Measurements from ENCODE around the gene SORT1. TPM values are rescaled to one million over a fixed set of nuclear protein-coding genes. Genes with fewer than 3 reads are reported as not detected.
"Not testable (repeated sequence)": the region's sequence is repeated elsewhere in the genome, so short reads cannot be mapped to it uniquely, and the experiment has no call there.

Gene SORT1
- 67.0 TPM for polyA plus RNA-seq (2013, experiment 1 of 2; ENCODE audit: insufficient read length)
- 81.2 TPM for polyA plus RNA-seq (2013, experiment 2 of 2; ENCODE audit: insufficient read length)

DNA sequence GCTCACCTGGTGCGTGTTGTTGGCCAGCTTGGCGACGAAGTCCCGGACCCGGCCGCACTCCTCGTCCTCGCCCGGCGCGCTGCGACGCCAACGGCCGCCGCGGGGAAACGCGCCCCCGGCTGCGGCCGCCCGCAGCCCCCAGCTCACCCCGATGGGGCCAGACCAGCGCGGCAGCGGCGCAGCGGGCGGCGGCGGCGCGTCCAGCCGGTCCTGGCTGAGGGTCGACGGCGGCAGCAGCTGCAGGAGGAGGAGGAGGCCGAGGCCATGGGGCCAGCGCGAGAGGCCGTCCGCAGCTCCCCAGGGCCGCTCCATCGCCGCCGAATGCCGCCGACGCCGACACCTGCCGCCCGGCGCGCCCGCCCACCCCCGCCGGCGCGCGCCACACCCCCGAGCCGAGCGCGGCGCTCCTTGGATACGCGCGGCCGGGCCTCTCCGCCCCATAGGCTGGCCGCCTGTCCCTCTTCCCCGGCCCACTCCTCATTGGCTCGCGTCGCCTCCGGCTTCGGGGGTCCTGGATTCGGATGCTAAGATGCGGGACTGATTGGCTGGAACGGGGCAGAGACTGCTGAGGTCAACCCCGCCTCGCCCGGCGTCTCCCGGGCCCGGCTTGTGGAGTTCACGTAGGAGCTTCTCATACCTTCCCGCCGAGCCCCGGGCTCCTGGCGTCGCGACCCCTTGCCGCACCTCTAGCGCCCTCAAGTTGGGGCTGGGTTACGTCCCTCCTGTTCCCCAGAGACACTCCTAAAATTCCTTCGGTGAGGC is at the start of gene SORT1:
SORT1 (minus strand) TSS at position 338 of the 762 bp plus-strand sequence; CDS start at position 312, 26 bp downstream.
- DNase-seq, result peak; percentile 94

GRCh38 chr1:109445949-109446695 is 48.4 kb upstream of the SORT1 start:
- DNase-seq, result not testable (repeated sequence)

DNA sequence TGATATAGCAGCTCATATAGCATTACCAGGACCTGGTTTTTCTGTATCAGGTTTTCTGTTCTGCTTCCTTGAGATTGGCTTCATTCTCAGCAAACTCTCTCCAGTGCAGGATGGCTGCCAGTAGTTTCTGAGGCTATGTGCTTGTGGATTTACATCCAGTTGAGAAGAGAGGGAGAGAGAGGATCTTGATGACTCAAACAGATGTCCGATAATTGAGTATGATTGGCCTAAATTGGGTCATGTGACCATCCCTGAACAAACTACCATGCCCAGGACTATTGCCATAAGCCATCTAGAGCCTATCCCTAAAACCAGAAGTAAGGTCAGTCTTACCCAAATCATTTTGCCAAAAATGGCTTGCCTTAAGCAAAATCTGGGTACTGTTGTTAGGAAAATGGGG is 46.6 kb upstream of the SORT1 start:
- DNase-seq, result no peak

- no peak for DNase-seq
Observed at GRCh38 chr1:109443476-109443875, 45.8 kb upstream of the SORT1 start.

- DNase-seq, result no peak
Observed at GRCh38 chr1:109441069-109441468, 43.4 kb upstream of the SORT1 start.

GRCh38 chr1:109438798-109439297 is 41.1 kb upstream of the SORT1 start:
- DNase-seq, result peak; percentile 93

- no peak for DNase-seq
Observed at GRCh38 chr1:109434484-109434883, 36.8 kb upstream of the SORT1 start.

DNA sequence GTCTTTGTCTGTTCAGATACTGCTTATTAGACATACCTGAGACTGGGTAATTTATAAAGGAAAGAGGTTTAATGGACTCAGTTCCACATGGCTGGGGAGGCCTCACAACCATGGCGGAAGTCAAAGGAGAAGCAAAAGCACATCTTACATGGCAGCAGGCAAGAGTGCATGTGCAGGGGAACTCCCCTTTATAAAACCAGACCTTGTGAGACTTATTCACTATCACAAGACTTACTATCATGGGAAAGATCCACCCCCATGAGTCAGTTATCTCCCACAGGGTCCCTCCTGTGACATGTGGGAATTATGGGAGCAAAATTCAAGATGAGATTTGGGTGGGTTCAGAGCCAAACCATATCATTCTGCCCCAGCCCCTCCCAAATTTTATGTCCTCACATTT is 35.6 kb upstream of the SORT1 start:
- DNase-seq, result no peak

DNA sequence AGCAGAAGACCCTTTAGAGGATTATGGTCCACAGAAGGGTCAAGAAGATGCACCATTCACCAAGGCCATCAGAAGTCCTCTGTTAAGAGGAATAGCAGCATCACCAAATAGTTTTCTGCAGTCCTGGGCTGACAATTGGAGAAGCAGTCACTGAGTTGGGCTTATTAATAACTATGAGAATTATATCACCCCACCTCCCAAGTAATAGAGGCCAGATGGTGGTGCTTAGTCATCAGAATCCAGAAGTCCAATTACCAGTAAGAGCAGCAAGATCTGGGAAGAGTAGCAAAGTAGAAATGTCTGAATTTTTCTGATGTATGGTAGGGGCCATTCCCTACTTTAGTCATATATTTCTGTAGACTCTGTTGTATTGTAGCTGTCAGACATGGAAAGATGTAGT is 34.6 kb upstream of the SORT1 start:
- DNase-seq, result no peak

DNA sequence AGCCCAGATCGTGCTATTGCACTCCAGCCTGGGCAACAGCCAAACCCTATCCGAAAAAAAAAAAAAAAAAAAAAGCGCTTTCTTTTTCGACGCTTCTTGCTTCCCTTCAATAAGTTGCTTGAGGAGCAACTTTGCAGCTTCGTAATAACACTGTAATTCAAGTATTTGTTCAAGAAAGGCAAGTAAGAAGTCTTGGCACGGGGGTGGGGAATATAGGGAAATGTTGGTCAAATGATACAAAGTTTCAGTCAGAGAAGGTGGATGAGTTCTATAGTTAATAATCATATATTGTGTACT is 29.4 kb upstream of the SORT1 start:
- DNase-seq, result no peak

GRCh38 chr1:109426281-109427170 is 28.8 kb upstream of the SORT1 start, which contains the start of gene PSMA5:
TSS of gene PSMA5 (minus strand) at chr1:109426448. CDS start at chr1:109426330, 118 bp downstream.
- DNase-seq, result peak; percentile 100

DNA sequence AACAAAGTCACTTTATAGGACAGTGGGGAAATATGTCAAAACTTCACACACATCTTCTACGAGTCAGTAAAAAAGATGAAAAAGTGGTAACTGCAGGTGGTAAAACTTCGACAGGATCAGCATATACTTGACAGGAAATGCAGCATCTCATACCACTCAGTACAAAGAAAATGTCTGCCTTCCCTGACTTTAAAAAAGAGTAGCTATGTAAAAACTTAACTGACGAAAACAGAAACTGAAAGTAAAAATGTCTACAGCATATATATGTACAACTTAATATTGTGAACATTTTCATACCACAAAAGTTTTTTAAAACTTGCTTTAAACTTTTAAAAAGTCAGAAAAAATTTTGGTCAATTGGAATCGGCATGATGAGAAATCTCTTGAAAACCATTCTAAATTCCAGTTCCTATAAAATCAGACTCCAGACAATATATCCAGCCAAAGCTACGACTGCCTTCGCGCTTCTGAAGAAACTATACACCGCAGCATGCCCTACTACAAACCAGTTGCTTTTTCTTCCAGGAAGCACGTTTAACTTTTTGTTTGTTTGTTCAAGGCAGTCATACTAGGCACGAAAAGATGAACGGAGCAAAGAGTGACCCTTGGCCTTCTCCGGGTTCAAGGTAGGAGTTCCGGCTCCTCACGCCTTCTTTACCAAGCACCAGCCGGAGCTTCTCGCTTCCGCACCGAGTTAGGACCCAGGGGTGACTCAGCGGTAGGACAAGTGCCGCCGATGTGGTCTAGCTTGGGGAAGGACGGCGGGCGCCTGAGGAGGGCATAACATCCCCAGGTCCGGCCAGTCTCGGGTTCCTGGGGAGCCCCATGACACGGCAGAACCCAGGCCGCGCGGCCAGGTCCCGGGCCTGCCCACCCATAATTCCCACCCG is 27.9 kb upstream of the SORT1 start:
- peak; percentile 56 for DNase-seq

DNA sequence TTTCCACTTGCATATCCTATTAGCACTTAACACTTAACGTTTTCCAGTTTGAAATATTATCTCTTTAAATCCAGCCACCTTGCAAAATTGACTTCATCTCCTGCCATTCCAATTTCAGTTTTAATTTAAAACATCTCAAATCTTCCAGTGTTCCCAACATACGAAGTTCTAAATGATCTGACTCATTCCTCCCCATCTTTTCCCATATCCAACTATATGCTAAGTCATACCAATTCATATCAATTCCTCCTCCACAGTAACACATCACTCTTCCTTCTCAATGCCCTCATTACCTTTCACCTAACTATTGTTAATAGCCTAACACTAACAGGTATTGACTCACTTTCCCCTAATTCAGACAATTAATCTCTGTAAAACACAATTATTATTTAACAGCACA is 25.8 kb upstream of the SORT1 start:
- no peak for DNase-seq

- DNase-seq, result no peak
Observed at GRCh38 chr1:109412551-109412950, 14.8 kb upstream of the SORT1 start.

GRCh38 chr1:109404838-109405237 is 7.1 kb upstream of the SORT1 start:
- no peak for DNase-seq

DNA sequence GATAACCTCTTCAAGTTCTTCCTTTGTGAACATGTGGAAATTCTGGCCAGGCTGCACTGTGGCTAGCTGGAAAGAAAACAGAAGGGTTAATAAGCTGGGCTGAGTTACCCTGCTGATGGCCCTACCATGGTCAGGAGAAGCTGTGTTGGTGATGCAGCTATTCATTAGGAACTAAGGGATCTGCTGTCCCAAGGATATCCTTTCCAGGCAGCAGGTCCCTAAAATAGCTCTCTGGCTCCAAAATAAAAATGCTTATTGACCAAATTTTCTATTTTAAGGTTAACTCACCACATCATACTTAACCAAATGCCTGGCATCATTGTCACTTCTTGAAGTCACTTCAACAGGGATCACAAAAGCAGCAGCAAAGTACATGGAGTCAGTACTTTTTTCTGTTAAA is 4.3 kb upstream of the SORT1 start:
- DNase-seq, result no peak

- no peak for DNase-seq
Observed at GRCh38 chr1:109400035-109400655, 2.4 kb upstream of the SORT1 start.

- peak; percentile 67 for DNase-seq
Observed at GRCh38 chr1:109399326-109399957, 1.7 kb upstream of the SORT1 start.

GRCh38 chr1:109398343-109399225 is 866 bp upstream of the SORT1 start:
- DNase-seq, result no peak

Data from fibroblast of skin of back (primary cell).